Iris pigment epithelial cell (primary cell): ENCODE data around the gene PLEKHH2.
A peak's percentile ranks its signal among the peaks of the same experiment; 100 is the strongest.

Source experiments
- DNase-seq: peaks from one replicate; pipeline ENCODE4 v3.0.0-alpha.2; 2011; ENCODE audit warnings: low read depth

PLEKHH2 gene

GRCh38 chr2:43762286-43762685, 125.2 kb downstream of the PLEKHH2 start:
- DNase-seq, result peak; percentile 40

GRCh38 chr2:43763091-43763490, 126.0 kb downstream of the PLEKHH2 start:
- DNase-seq, result no peak

- DNase-seq, result no peak
These were observed 127.1 kb downstream of the PLEKHH2 start for GRCh38 chr2:43764086-43764705.

- DNase-seq, result no peak
These were observed 128.9 kb downstream of the PLEKHH2 start for GRCh38 chr2:43766006-43766405.

- DNase-seq, result peak; percentile 92
These were observed 137.0 kb downstream of the PLEKHH2 start, which contains the start of gene DYNC2LI1 for GRCh38 chr2:43773876-43774613. Gene DYNC2LI1, plus strand, starts transcription at chr2:43774039. Its CDS starts 100 bp downstream, at chr2:43774139.

- no peak for DNase-seq
These were observed 137.6 kb downstream of the PLEKHH2 start for GRCh38 chr2:43774617-43775016.

GRCh38 chr2:43776324-43776723, 139.3 kb downstream of the PLEKHH2 start:
- no peak for DNase-seq

GRCh38 chr2:43777306-43777926, 140.4 kb downstream of the PLEKHH2 start:
- DNase-seq, result no peak

GRCh38 chr2:43778233-43778632, 141.2 kb downstream of the PLEKHH2 start:
- peak; percentile 20 for DNase-seq

- no peak for DNase-seq
These were observed 150.8 kb downstream of the PLEKHH2 start for GRCh38 chr2:43787895-43788294.

- DNase-seq, result no peak
These were observed 151.6 kb downstream of the PLEKHH2 start for GRCh38 chr2:43788646-43789045.

GRCh38 chr2:43790147-43790546, 153.1 kb downstream of the PLEKHH2 start:
- DNase-seq, result no peak

GRCh38 chr2:43791035-43791765, 154.1 kb downstream of the PLEKHH2 start:
- DNase-seq, result no peak

- DNase-seq, result peak; percentile 54
These were observed 155.6 kb downstream of the PLEKHH2 start for GRCh38 chr2:43792653-43793052.

GRCh38 chr2:43794956-43795355, 157.9 kb downstream of the PLEKHH2 start:
- no peak for DNase-seq

- no peak for DNase-seq
These were observed 159.1 kb downstream of the PLEKHH2 start for GRCh38 chr2:43796206-43796605.

GRCh38 chr2:43798300-43798699, 161.2 kb downstream of the PLEKHH2 start:
- DNase-seq, result peak; percentile 5

- no peak for DNase-seq
These were observed 163.8 kb downstream of the PLEKHH2 start for GRCh38 chr2:43800894-43801293.

GRCh38 chr2:43802135-43802534, 165.1 kb downstream of the PLEKHH2 start:
- no peak for DNase-seq

- DNase-seq, result peak; percentile 14
These were observed 166.1 kb downstream of the PLEKHH2 start for GRCh38 chr2:43803113-43803512.

- no peak for DNase-seq
These were observed 169.6 kb downstream of the PLEKHH2 start for GRCh38 chr2:43806719-43807031.

GRCh38 chr2:43810452-43810851, 173.4 kb downstream of the PLEKHH2 start:
- DNase-seq, result no peak

- DNase-seq, result no peak
These were observed 173.8 kb downstream of the PLEKHH2 start for GRCh38 chr2:43810888-43811287.
